ENCODE results near the gene MFSD2A.

DNA sequence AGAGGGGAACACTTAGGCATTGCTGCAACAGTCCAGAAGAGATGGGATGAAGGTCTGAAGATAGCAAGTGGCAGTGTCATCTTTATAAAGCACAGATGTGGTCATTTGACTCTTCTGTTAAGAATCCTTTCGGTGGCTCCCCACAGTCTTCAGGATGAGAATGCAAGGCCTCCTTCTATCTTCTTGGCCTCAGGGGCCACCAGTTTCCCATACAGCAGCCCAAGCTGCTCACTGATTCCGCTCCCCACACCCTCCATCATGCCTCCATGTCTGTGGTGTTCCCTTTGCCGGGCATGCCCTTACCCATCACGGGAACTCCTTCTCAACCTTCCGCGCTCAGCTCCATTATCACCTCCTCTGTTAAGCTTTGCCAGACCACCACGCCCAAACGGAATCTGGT lies 16.1 kb upstream of the MFSD2A start:
- no peak for TF ChIP-seq EZH2 (IDR thresholded peaks at IDR 0.05; ENCODE audit: insufficient read depth, low read length)
- TF ChIP-seq, protein P1, sequence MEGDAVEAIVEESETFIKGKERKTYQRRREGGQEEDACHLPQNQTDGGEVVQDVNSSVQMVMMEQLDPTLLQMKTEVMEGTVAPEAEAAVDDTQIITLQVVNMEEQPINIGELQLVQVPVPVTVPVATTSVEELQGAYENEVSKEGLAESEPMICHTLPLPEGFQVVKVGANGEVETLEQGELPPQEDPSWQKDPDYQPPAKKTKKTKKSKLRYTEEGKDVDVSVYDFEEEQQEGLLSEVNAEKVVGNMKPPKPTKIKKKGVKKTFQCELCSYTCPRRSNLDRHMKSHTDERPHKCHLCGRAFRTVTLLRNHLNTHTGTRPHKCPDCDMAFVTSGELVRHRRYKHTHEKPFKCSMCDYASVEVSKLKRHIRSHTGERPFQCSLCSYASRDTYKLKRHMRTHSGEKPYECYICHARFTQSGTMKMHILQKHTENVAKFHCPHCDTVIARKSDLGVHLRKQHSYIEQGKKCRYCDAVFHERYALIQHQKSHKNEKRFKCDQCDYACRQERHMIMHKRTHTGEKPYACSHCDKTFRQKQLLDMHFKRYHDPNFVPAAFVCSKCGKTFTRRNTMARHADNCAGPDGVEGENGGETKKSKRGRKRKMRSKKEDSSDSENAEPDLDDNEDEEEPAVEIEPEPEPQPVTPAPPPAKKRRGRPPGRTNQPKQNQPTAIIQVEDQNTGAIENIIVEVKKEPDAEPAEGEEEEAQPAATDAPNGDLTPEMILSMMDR (IDR thresholded peaks at IDR 0.05; ENCODE audit: insufficient read depth, low read depth, low read length): no peak

All from astrocyte (in vitro differentiated cells and primary cell).